ENCODE data around the gene VIM.

VIM gene

GRCh38 chr10:17228091-17229015, at the start of gene VIM:
Gene VIM, plus strand, starts transcription at chr10:17228241. Its CDS starts 1,182 bp downstream, at chr10:17229423.
- intact Hi-C loops (cut with DNase I), result no loop called here

DNA sequence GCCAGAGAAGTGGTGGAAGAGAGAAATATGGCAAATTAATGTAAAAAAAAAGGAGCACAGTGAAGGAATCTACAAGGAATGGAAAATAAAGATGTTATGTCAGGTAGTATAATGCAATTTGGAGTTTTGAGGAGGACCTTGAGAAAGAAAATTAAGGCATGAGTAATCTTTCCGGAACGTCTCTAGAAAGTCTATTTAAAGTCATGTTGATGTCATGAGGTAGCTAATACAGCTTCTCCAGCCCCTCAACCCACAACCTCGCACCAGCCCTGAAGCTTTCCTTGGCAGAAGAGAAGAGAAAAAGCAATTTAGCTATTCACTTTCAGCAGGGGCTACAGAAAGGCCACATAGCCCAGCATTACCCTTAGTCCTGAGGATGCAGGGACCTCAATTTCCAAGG, 49.0 kb upstream of the VIM start:
- intact Hi-C loops (cut with DNase I), result no loop called here
- DNase-seq, result no peak

More at GRCh38 chr10:17228091-17229015, at the start of gene VIM:
- peak in 41 of 42 donors; percentile 16 to 90 (median 53) for DNase-seq

DNA sequence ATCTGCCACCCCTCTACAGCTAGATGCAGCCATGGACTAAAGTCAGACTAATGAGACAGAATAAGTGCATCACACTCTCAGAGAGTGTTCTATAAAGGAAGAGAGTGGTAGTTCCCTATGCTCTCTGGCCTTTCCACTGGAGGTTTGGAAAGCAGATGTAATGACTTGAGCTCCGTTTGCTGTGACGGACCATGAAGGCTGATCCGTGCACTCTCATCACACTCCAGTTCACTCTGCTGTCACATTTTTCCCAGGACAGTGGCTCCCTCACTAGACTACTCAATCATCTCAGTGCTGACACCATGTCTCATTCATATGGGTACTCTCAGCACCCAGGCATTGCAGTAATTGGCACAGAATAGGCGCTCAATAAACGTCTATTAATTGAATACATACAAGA, 46.9 kb upstream of the VIM start:
- intact Hi-C loops (cut with DNase I), result no loop called here
- DNase-seq, result no peak

DNA sequence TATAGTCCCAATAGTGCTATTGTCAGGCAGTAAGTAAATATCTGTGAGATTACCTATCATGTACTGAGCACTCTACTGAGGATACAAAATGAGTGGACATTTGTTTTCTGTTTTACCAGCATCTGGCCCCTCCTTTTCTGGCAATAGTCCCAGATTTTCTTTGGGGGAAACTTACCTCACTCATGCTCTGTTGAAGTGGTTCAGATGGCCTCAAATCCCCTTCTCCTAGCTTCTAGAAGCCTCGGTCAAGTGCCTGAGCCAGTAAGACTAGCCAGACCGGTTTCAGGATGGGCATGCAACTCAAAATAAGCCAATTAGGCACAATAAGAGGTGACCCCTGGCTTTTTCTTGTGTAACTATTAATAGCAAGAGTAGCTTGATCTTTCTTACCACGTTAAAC, 46.3 kb upstream of the VIM start:
- DNase-seq, result no peak
- intact Hi-C loops (cut with DNase I), result no loop called here

DNA sequence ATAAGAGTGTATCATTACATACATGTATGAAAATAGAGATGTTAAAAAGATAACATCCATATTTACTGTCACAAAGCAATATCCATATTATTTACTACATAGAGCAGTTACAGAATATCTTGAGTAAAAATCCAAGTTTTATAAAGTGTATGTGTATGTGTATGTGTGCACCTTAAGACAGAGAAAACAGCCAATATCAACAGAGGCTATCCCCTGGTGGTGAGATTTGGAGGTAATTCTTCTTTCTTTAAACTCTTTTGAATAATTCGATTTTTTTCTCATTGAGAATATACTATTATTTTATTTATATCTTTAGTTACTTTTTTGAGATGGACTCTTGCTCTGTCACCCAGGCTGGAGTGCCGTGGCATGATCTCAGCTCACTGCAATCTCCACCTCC, 44.9 kb upstream of the VIM start:
- no peak for DNase-seq
- intact Hi-C loops (cut with DNase I), result no loop called here

GRCh38 chr10:17185873-17186272, 42.2 kb upstream of the VIM start:
- intact Hi-C loops (cut with DNase I), result no loop called here
- DNase-seq, result no peak

- intact Hi-C loops (cut with DNase I), result no loop called here
- DNase-seq, result no peak
Observed at GRCh38 chr10:17188644-17189172, 39.3 kb upstream of the VIM start.

GRCh38 chr10:17190602-17191001, 37.4 kb upstream of the VIM start:
- intact Hi-C loops (cut with DNase I), result no loop called here
- DNase-seq, result no peak

DNA sequence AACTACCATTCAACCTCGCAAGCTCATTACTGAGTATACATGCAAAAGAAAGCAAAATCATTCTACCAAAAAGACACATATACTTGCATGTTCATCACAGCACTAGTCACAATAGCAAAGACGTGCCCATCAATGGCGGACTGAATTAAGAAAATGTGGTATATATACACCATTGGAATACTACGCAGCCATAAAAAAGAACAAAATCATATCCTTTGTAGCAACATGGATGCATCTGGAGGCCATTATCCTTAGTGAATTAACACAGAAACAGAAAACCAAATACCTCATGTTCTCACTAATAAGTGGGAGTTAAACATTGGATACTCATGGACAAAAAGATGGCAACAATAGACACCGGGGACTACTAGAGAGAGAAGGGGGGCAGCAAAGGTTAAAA, 33.0 kb upstream of the VIM start:
- no peak for DNase-seq
- intact Hi-C loops (cut with DNase I), result no loop called here

DNA sequence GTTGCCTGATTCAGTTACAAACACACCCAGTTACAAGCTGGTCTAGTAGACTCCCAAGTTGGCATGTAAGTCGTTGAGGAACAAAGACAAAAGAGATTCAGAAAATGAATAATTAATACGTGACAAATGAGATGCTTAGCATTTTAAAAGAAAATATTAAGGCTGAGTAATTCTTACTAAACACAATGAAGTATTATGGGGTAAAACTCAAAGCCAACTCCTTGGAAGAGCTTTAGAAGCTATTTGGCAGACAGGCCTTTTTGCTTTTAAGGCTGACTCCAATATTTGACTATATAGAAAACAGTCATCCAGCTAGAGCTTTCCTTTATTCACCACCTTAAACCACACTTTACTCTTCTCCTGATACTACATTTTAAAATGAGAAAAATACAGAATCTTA, 32.0 kb upstream of the VIM start:
- DNase-seq, result no peak
- intact Hi-C loops (cut with DNase I), result no loop called here

- no peak for DNase-seq
- intact Hi-C loops (cut with DNase I), result no loop called here
Observed at GRCh38 chr10:17196573-17196972, 31.5 kb upstream of the VIM start.

DNA sequence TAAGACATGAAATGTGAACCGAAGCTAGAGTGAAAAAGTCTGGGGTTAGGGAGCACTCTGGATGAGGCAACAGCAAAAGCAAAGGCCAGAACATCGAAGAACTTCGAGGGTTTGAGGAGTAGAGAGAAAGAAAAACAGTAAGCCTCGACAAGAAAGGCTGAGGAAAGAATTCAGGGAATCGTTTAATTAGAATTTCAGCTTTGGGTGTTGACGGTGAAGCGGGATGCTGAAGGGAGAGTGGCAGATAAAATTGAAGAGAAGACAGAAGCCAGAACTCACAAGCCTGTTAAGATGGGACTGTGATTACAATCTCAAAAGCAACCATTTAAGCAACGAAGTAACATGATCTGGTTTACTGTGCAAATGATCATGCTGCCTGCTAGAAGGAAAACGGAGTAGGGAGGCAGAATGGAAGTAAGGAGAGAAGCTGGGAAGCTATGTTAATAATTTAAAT, 28.7 kb upstream of the VIM start:
- no peak for DNase-seq
- intact Hi-C loops (cut with DNase I), result no loop called here

GRCh38 chr10:17200001-17200911, 27.8 kb upstream of the VIM start:
- DNase-seq, result no peak
- intact Hi-C loops (cut with DNase I), result no loop called here

DNA sequence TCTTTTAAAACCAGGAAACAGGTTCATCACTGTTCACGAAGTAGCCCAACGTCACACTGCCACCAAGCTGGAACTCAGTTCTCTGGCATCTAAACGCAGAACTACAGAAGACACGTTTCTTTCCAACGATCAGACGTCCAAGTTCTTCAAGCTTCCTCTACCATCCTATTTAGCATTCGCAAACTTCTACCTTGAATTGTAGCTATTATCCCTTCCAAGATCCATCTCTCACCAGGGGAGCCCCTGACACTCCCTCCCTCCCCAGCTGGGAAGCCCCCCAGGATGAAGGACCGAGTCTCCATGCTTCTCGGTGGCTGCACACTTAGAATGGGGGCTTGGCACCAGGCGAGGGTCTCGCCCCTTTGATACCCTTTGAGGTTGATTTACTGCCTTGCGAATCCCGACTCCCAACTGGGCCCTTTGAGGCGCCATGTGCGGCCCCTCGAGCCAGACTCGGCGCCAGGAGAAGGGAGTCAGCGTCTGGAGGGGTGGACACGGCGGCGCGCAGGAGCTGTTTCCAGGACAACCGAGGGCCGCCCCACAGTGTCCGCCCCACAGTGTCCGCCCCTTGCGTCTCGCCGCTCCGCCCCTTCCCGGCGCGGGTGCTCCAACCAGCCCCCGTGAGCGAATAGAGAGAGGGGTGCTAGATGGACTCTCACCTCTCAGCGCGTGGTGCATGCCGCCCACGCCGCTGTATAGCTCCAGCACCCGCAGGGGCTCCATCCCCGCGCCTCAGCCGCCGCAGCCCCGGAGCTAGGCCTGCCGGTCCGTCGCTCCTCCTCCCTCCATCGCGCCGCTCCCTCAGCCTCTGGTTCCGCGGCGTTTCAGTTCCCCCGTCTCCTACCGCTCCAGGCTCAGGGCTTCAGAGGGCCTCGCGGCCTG, 26.9 kb upstream of the VIM start, which contains the start of gene TRDMT1:
Gene TRDMT1, minus strand, starts transcription at position 761 of the 882 bp plus-strand sequence. Its CDS starts 38 bp downstream, at position 723.
- intact Hi-C loops (cut with DNase I), result no loop called here
- DNase-seq, result peak; percentile 57 to 96 (median 88)

DNA sequence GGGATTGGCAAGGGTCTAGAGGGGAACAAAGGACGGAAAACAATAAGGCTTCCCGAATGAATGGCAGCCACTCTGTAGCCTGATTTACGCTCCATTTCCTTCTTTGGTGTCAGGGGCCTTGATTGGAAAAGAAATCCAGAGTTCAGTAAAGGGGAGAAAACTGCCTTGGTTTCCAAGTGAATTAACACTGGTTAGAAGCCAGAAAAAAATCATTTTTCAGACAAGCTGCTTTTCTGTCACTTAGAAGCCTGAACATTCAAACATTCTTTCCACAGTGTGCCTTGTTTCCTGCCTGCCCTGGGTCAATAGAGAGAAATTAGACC, 26.3 kb upstream of the VIM start:
- no peak for DNase-seq
- intact Hi-C loops (cut with DNase I), result no loop called here

DNA sequence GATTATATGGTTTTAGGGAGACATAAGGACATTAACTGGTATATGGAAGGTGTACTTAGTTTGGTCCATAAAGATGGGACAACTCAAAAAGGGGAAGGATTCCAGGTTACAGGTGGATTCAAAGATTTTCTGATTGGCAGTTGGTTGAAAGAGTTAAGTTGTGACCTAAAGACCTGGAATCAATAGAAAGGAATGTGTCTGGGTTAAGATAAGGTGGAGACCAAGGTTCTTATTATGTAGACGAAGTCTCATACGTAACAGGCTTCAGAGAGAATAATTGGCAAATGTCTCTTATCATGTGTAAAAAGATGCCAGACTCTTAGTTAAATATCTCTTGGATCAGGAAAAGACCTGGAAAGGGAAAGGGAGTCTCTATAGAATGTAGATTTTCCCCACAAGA, 25.5 kb upstream of the VIM start:
- no peak for DNase-seq
- intact Hi-C loops (cut with DNase I), result no loop called here

GRCh38 chr10:17202999-17203398, 25.0 kb upstream of the VIM start:
- no peak for DNase-seq
- intact Hi-C loops (cut with DNase I), result no loop called here

DNA sequence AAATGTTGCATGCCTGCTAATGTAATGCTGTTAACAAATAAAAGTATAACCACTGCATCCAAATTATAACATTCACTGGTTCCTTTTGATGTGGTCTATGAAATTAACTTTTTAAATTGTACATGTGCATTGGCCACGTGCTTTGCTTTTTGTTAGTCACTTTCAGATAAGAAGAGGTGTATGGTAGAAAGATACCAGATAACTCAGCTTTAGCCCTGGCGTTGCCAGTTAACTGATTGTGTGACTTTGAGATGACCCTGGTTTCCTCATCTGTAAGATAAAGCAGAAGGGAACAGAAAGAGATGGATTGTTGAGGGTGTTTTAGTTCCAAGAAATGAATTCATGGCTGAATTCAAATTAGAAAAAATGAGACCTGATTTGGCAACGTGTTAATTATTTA, 24.6 kb upstream of the VIM start:
- intact Hi-C loops (cut with DNase I), result no loop called here
- no peak for DNase-seq

GRCh38 chr10:17206210-17206709, 21.8 kb upstream of the VIM start:
- intact Hi-C loops (cut with DNase I), result no loop called here
- DNase-seq, result no peak
